ENCODE results near the gene ADAMTS2. TPM values are rescaled to one million over a fixed set of nuclear protein-coding genes. Genes with fewer than 3 reads are reported as not detected.

Gene ADAMTS2
- total RNA-seq, 4 donors from 2014 or later, result 6.0 to 20.9 (median 13.5) TPM

- H3K27ac ChIP-seq, result no peak overlapping the region
Observed at GRCh38 chr5:179135006-179135405, 210.3 kb downstream of the ADAMTS2 start.

GRCh38 chr5:179134511-179134910 lies 210.8 kb downstream of the ADAMTS2 start:
- no peak for TF ChIP-seq POLR2A (IDR thresholded peaks at IDR 0.05)
- DNase-seq, result no peak
- Histone ChIP-seq H3K4me1 (no peaks in the 10 kb centered on the region), H3K27ac (no peak overlapping the region), H3K27me3 (no peaks in the 10 kb centered on the region), H3K9me3 (no peaks in the 10 kb centered on the region), H3K4me3 (no peak overlapping the region), H3K36me3 (no peaks in the 10 kb centered on the region)
- in situ Hi-C loops (cut with MboI; ENCODE audit: low pct_ligation_motif_present in 1 of 4, low pct_unique_long_range_greater_than_20kb in 1 of 4, low sequenced_read_pairs in 3 of 4) (no loop called here), intact Hi-C loops (cut with DNase I; ENCODE audit: low total_unique reads) (no loop called here)
- WGBS, 2 donors (ENCODE audit: low coverage in 1 of 2), result 97 to 100% methylated on average over 2 to 16 of the region's 16 CpGs

More at GRCh38 chr5:179135006-179135405, 210.3 kb downstream of the ADAMTS2 start:
- intact Hi-C loops (cut with DNase I; ENCODE audit: low total_unique reads) (no loop called here), in situ Hi-C loops (cut with MboI; ENCODE audit: low pct_ligation_motif_present in 1 of 4, low pct_unique_long_range_greater_than_20kb in 1 of 4, low sequenced_read_pairs in 3 of 4) (no loop called here)
- no peaks in the 10 kb centered on the region for H3K4me1 ChIP-seq
- no peak for TF ChIP-seq EP300 (IDR thresholded peaks at IDR 0.05; ENCODE audit: low read depth)
- no peak for TF ChIP-seq CTCF (IDR thresholded peaks at IDR 0.05)
- TF ChIP-seq POLR2AphosphoS5 (IDR thresholded peaks at IDR 0.05), result no peak
- TF ChIP-seq POLR2A (IDR thresholded peaks at IDR 0.05), result no peak
- H3K4me3 ChIP-seq, result no peak overlapping the region
- no peak for DNase-seq
- no peaks in the 10 kb centered on the region for H3K36me3 ChIP-seq
- H3K9me3 ChIP-seq, result no peaks in the 10 kb centered on the region
- no peaks in the 10 kb centered on the region for H3K27me3 ChIP-seq
- WGBS, 2 donors (ENCODE audit: low coverage in 1 of 2), result 95% methylated on average over 16 of the region's 19 CpGs; no CpG with 5 or more reads in 1 of the 2 donors

GRCh38 chr5:179132586-179133355 lies 212.5 kb downstream of the ADAMTS2 start:
- H3K36me3 ChIP-seq, result no peaks in the 10 kb centered on the region
- no peak for DNase-seq
- H3K4me3 ChIP-seq, result no peak overlapping the region
- H3K9me3 ChIP-seq, result no peaks in the 10 kb centered on the region
- intact Hi-C loops (cut with DNase I; ENCODE audit: low total_unique reads) (no loop called here), in situ Hi-C loops (cut with MboI; ENCODE audit: low pct_ligation_motif_present in 1 of 4, low pct_unique_long_range_greater_than_20kb in 1 of 4, low sequenced_read_pairs in 3 of 4) (no loop called here)
- H3K27me3 ChIP-seq, result no peaks in the 10 kb centered on the region
- no peak for TF ChIP-seq CTCF (IDR thresholded peaks at IDR 0.05)
- no peak for TF ChIP-seq POLR2AphosphoS5 (IDR thresholded peaks at IDR 0.05)
- TF ChIP-seq POLR2A (IDR thresholded peaks at IDR 0.05), result no peak
- TF ChIP-seq EP300 (IDR thresholded peaks at IDR 0.05; ENCODE audit: low read depth), result no peak
- 83 to 100% methylated on average over 1 to 23 of the region's 23 CpGs for WGBS, 2 donors (ENCODE audit: low coverage in 1 of 2)
- no peaks in the 10 kb centered on the region for H3K4me1 ChIP-seq
- no peak overlapping the region for H3K27ac ChIP-seq

GRCh38 chr5:179131886-179132585 lies 213.2 kb downstream of the ADAMTS2 start:
- DNase-seq, result no peak
- WGBS, 2 donors (ENCODE audit: low coverage in 1 of 2), result 72% methylated on average over 15 of the region's 15 CpGs; no CpG with 5 or more reads in 1 of the 2 donors
- no peaks in the 10 kb centered on the region for H3K9me3 ChIP-seq

More at GRCh38 chr5:179131886-179132585, 213.2 kb downstream of the ADAMTS2 start:
- TF ChIP-seq CTCF (IDR thresholded peaks at IDR 0.05) (no peak), POLR2A (IDR thresholded peaks at IDR 0.05) (no peak), POLR2AphosphoS5 (IDR thresholded peaks at IDR 0.05) (no peak), EP300 (IDR thresholded peaks at IDR 0.05; ENCODE audit: low read depth) (no peak)
- Histone ChIP-seq H3K27ac (no peak overlapping the region), H3K4me1 (no peaks in the 10 kb centered on the region), H3K27me3 (no peaks in the 10 kb centered on the region), H3K4me3 (no peak overlapping the region), H3K36me3 (no peaks in the 10 kb centered on the region)
- in situ Hi-C loops (cut with MboI; ENCODE audit: low pct_ligation_motif_present in 1 of 4, low pct_unique_long_range_greater_than_20kb in 1 of 4, low sequenced_read_pairs in 3 of 4), result no loop called here
- intact Hi-C loops (cut with DNase I; ENCODE audit: low total_unique reads), result no loop called here

Measured in transverse colon (tissue), 4 donors.